Stimulated activated CD4-positive, alpha-beta T cell treated with anti-CD3 and anti-CD28 coated beads, Interleukin-12 subunit alpha, Interleukin-12 subunit beta, amount 100 ng/mL, for 4 hours (primary cell): ENCODE results near the gene PRKCI.

Source experiments
- DNase-seq: peaks from one replicate; pipeline ENCODE4 v3.0.0-alpha.2; 2020

Gene PRKCI

GRCh38 chr3:170346481-170347392, 124.5 kb downstream of the PRKCI start:
- no peak for DNase-seq

- DNase-seq = no peak
Observed at GRCh38 chr3:170350515-170351413, 128.5 kb downstream of the PRKCI start.

- DNase-seq = no peak
Observed at GRCh38 chr3:170352936-170353335, 130.7 kb downstream of the PRKCI start.

- no peak for DNase-seq
Observed at GRCh38 chr3:170353485-170353884, 131.3 kb downstream of the PRKCI start.

- DNase-seq = no peak
Observed at GRCh38 chr3:170354760-170355159, 132.5 kb downstream of the PRKCI start.
